ENCODE measurements around the gene TIMMDC1. TPM values are rescaled to one million over a fixed set of nuclear protein-coding genes. Genes with fewer than 3 reads are reported as not detected.

Gene TIMMDC1
- total and polyA plus RNA-seq, 2 of the 4 experiments (the other 2 are of a cell fraction) = 52.5 to 56.6 TPM

GRCh38 chr3:119557192-119557876 lies 59.0 kb downstream of the TIMMDC1 start:
- in situ Hi-C loops (cut with MboI; ENCODE audit: low sequenced_read_pairs) = no loop called here

More at GRCh38 chr3:119557192-119557876, 59.0 kb downstream of the TIMMDC1 start:
- no peak overlapping the region for H3K9ac ChIP-seq (ENCODE audit: low read depth, low read length)
- H3K18ac ChIP-seq (ENCODE audit: low read depth, low read length) = no peak overlapping the region
- H4K8ac ChIP-seq (ENCODE audit: low read depth in 2 of 2, low read length in 2 of 2) = no peak overlapping the region
- H3K9me1 ChIP-seq (ENCODE audit: insufficient read depth, low read length) = no peaks in the 10 kb centered on the region
- H3K9me3 ChIP-seq (ENCODE audit: control insufficient read depth, insufficient read depth, low read length) = no peaks in the 10 kb centered on the region
- dilution Hi-C loops (cut with HindIII; ENCODE audit: low sequenced_read_pairs, unreplicated experiment) = no loop called here
- no peak overlapping the region for H2BK20ac ChIP-seq (ENCODE audit: low read depth, low read length)
- no TSS peak for BruUV-seq (replicated peaks)
- POLR2A ChIA-PET (ENCODE audit: unreplicated experiment) = no interaction called here
- H3K36me3 ChIP-seq (ENCODE audit: control insufficient read depth, insufficient read depth, low read length) = no peaks in the 10 kb centered on the region
- H3K79me1 ChIP-seq (ENCODE audit: low read depth in 1 of 2, low read length in 2 of 2) = no peaks in the 10 kb centered on the region
- no peak overlapping the region for H3K27ac ChIP-seq (ENCODE audit: insufficient read depth, low read length)
- no peak overlapping the region for H2AFZ ChIP-seq (replicated peaks; ENCODE audit: low read length, poor library complexity)
- H2BK120ac ChIP-seq (ENCODE audit: low read depth, low read length) = no peak overlapping the region
- H3K4me2 ChIP-seq (ENCODE audit: low read depth, low read length) = no peak overlapping the region
- TF ChIP-seq RFX5 (IDR thresholded peaks at IDR 0.05; ENCODE audit: low read depth, low read length) (no peak), FOS (IDR thresholded peaks at IDR 0.05; ENCODE audit: low read depth, low read length) (no peak), SMC3 (IDR thresholded peaks at IDR 0.05; ENCODE audit: low read depth, low read length) (no peak)
- H3K4me1 ChIP-seq (ENCODE audit: control insufficient read depth, insufficient read depth, low read length) = no peaks in the 10 kb centered on the region
- no peak overlapping the region for H3K56ac ChIP-seq (ENCODE audit: extremely low read depth, insufficient read depth, low read length)
- no peak overlapping the region for H4K91ac ChIP-seq (ENCODE audit: insufficient read depth, low read depth, low read length)
- no peak overlapping the region for H3K4me3 ChIP-seq (ENCODE audit: insufficient read depth, low read depth, low read length)
- H3K4ac ChIP-seq (ENCODE audit: low read depth, low read length) = no peak overlapping the region
- DNase-seq = no peak
- no peaks in the 10 kb centered on the region for H4K20me1 ChIP-seq (ENCODE audit: insufficient read depth, low read length)
- H2AK9ac ChIP-seq (replicated peaks; ENCODE audit: low read depth, low read length, poor library complexity) = no peak overlapping the region
- no peak overlapping the region for H2BK5ac ChIP-seq (ENCODE audit: low read depth, low read length, poor library complexity, severe bottlenecking)
- H3K14ac ChIP-seq (replicated peaks; ENCODE audit: low read depth, low read length) = no peak overlapping the region
- CTCF ChIA-PET = no interaction called here
- WGBS, 2 experiments (ENCODE audit: extremely low coverage in 2 of 2, insufficient read length in 1 of 2) = 40% methylated on average over 1 of the region's 7 CpGs; no CpG with 5 or more reads in 1 of the 2 experiments
- H3K27me3 ChIP-seq (ENCODE audit: control insufficient read depth, insufficient read depth, low read length) = peaks cover 27% of the 10 kb centered on the region
- H2BK15ac ChIP-seq (ENCODE audit: low read depth, low read length) = no peak overlapping the region
- no peak overlapping the region for H4K5ac ChIP-seq (ENCODE audit: low read depth, low read length)
- intact Hi-C loops (cut with micrococcal nuclease) = no loop called here
- H3K23ac ChIP-seq (ENCODE audit: low read depth, low read length) = no peak overlapping the region
- no peak for ATAC-seq (ENCODE audit: low read depth)
- no peak overlapping the region for H2AK5ac ChIP-seq (ENCODE audit: low read depth, low read length)

Data from IMR-90 (cell line).